IMR-90 (cell line): ENCODE measurements around the gene LARP4B. TPM values are rescaled to one million over a fixed set of nuclear protein-coding genes. Genes with fewer than 3 reads are reported as not detected.

Source experiments
- ATAC-seq: fragments of 200-7000 bp; cut with Tn5 transposase; 2 replicates; pipeline ENCODE4 v1.9.1; 2020; ENCODE audit warnings: low read depth, mild to moderate bottlenecking, moderate library complexity
- BruUV-seq: library from RNA; stranded (reverse); fragments of 400-500 nt; replicated peaks from 2 replicates; lab custom pipeline; 2021; lab: Mats Ljungman, UMichigan
- CTCF ChIA-PET: fragments of 300-600 bp; formaldehyde crosslinking; extraction: SDS; loops from one replicate; lab custom pipeline; 2021; ENCODE audit warnings: antibody characterized with exemption; lab: Yijun Ruan, JAX
- POLR2A ChIA-PET: fragments of 300-600 bp; sonication (Branson Sonifier 250); formaldehyde crosslinking; loops from one replicate; lab custom pipeline; 2022; ENCODE audit warnings: antibody characterized with exemption; ENCODE audit not compliant: unreplicated experiment; lab: Charles Lee
- DNase-seq: peaks from one replicate; pipeline ENCODE4 v3.0.0; 2013
- H2AFZ ChIP-seq: replicated peaks from 2 replicates; pipeline ENCODE3; 2013; ENCODE audit warnings: low read length, mild to moderate bottlenecking; ENCODE audit not compliant: poor library complexity
- H2AK5ac ChIP-seq: 2 replicates; pipeline ENCODE4 v1.6.1; 2013; ENCODE audit warnings: low read depth, low read length, inconsistent platforms
- H2AK9ac ChIP-seq: replicated peaks from 2 replicates; pipeline ENCODE3; 2013; ENCODE audit warnings: mild to moderate bottlenecking, low read depth, low read length, moderate library complexity; ENCODE audit not compliant: poor library complexity
- H2BK120ac ChIP-seq: 2 replicates; pipeline ENCODE4 v1.6.1; 2013; ENCODE audit warnings: low read depth, low read length, inconsistent platforms
- H2BK15ac ChIP-seq: 3 replicates; pipeline ENCODE4 v1.6.1; 2013; ENCODE audit warnings: low read depth, low read length, inconsistent platforms
- H2BK20ac ChIP-seq: 2 replicates; pipeline ENCODE4 v1.6.1; 2013; ENCODE audit warnings: low read depth, mild to moderate bottlenecking, inconsistent platforms, low read length, moderate library complexity
- H2BK5ac ChIP-seq: 2 replicates; pipeline ENCODE4 v1.6.1; 2013; ENCODE audit warnings: mild to moderate bottlenecking, low read depth, low read length, inconsistent platforms; ENCODE audit not compliant: poor library complexity, severe bottlenecking
- H3K14ac ChIP-seq: replicated peaks from 2 replicates; pipeline ENCODE4 v1.6.1; 2013; ENCODE audit warnings: low read depth, low read length, inconsistent platforms
- H3K18ac ChIP-seq: 2 replicates; pipeline ENCODE4 v1.6.1; 2013; ENCODE audit warnings: low read depth, low read length, control low read depth
- H3K23ac ChIP-seq: 2 replicates; pipeline ENCODE4 v1.6.1; 2013; ENCODE audit warnings: low read depth, low read length, inconsistent platforms
- H3K27ac ChIP-seq: 2 replicates; pipeline ENCODE4 v1.5.1; 2013; ENCODE audit warnings: mild to moderate bottlenecking, control low read depth, low read length; ENCODE audit not compliant: insufficient read depth
- H3K27me3 ChIP-seq: 2 replicates; pipeline ENCODE4 v1.6.1; 2013; ENCODE audit warnings: low read length; ENCODE audit not compliant: control insufficient read depth, insufficient read depth
- H3K36me3 ChIP-seq: 2 replicates; pipeline ENCODE4 v1.6.1; 2013; ENCODE audit warnings: low read length, mixed read lengths; ENCODE audit not compliant: control insufficient read depth, insufficient read depth
- H3K4ac ChIP-seq: 2 replicates; pipeline ENCODE4 v1.6.1; 2013; ENCODE audit warnings: low read depth, low read length, inconsistent platforms
- H3K4me1 ChIP-seq: 2 replicates; pipeline ENCODE4 v1.6.1; 2013; ENCODE audit warnings: low read length, mixed read lengths; ENCODE audit not compliant: control insufficient read depth, insufficient read depth
- H3K4me2 ChIP-seq: 2 replicates; pipeline ENCODE4 v1.6.1; 2013; ENCODE audit warnings: low read depth, mild to moderate bottlenecking, control low read depth, low read length, moderate library complexity
- H3K4me3 ChIP-seq: 2 replicates; pipeline ENCODE4 v1.5.1; 2013; ENCODE audit warnings: low read depth, mild to moderate bottlenecking, control low read depth, low read length, moderate library complexity; ENCODE audit not compliant: insufficient read depth
- H3K56ac ChIP-seq: 2 replicates; pipeline ENCODE4 v1.6.1; 2013; ENCODE audit warnings: low read length, inconsistent platforms; ENCODE audit not compliant: insufficient read depth; ENCODE audit errors: extremely low read depth
- H3K79me1 ChIP-seq, 2 experiments: 2 replicates each; pipeline ENCODE4 v1.6.1; 2013; ENCODE audit warnings: low read length in 2 of 2, inconsistent platforms in 1 of 2, low read depth in 1 of 2
- H3K9ac ChIP-seq: 2 replicates; pipeline ENCODE4 v1.6.1; 2013; ENCODE audit warnings: low read depth, low read length, control low read depth
- H3K9me1 ChIP-seq: 2 replicates; pipeline ENCODE4 v1.6.1; 2013; ENCODE audit warnings: low read length, inconsistent platforms; ENCODE audit not compliant: insufficient read depth
- H3K9me3 ChIP-seq: 2 replicates; pipeline ENCODE4 v1.6.1; 2013; ENCODE audit warnings: low read length; ENCODE audit not compliant: control insufficient read depth, insufficient read depth
- H4K20me1 ChIP-seq: 2 replicates; pipeline ENCODE4 v1.6.1; 2013; ENCODE audit warnings: low read length, inconsistent platforms; ENCODE audit not compliant: insufficient read depth
- H4K5ac ChIP-seq: 2 replicates; pipeline ENCODE4 v1.6.1; 2013; ENCODE audit warnings: mild to moderate bottlenecking, low read depth, low read length, control low read depth
- H4K8ac ChIP-seq, 2 experiments: 2 replicates each; pipeline ENCODE4 v1.6.1; 2013; ENCODE audit warnings: low read depth in 2 of 2, low read length in 2 of 2, control low read depth in 1 of 2, inconsistent platforms in 1 of 2
- H4K91ac ChIP-seq: 2 replicates; pipeline ENCODE4 v1.6.1; 2013; ENCODE audit warnings: low read depth, low read length, inconsistent platforms; ENCODE audit not compliant: insufficient read depth
- BHLHE40 ChIP-seq: fragments of 150-350 bp; IDR thresholded peaks from 2 replicates; pipeline ENCODE4 v1.6.1; 2016; ENCODE audit warnings: mild to moderate bottlenecking, low read depth, low read length
- CEBPB ChIP-seq: IDR thresholded peaks from 2 replicates; pipeline ENCODE4 v1.6.1; 2012; ENCODE audit warnings: low read depth, low read length, improper control_type of control experiment
- NFE2L2 ChIP-seq: fragments of 150-350 bp; IDR thresholded peaks from 2 replicates; pipeline ENCODE4 v1.6.1; 2016; ENCODE audit warnings: low read depth, mild to moderate bottlenecking, low read length
- RFX5 ChIP-seq: IDR thresholded peaks from 2 replicates; pipeline ENCODE4 v1.8.0; 2012; ENCODE audit warnings: low read depth, mild to moderate bottlenecking, low read length, moderate library complexity
- USF2 ChIP-seq: fragments of 150-350 bp; IDR thresholded peaks from 2 replicates; pipeline ENCODE4 v1.6.1; 2017; ENCODE audit warnings: mild to moderate bottlenecking, antibody characterized with exemption, low read length, low read depth
- WGBS, 2 experiments: methylation state at CpG; one replicate each; pipeline versions ENCODE4 v1.1.5 to v1.1.7; 2013; ENCODE audit warnings: missing lambda C conversion rate in 2 of 2; ENCODE audit not compliant: insufficient read length in 1 of 2; ENCODE audit errors: extremely low coverage in 2 of 2; 5-methylcytosine and 5-hydroxymethylcytosine counted together
- dilution Hi-C: fragments of 300-500 bp; cut with HindIII; formaldehyde crosslinking; loops from one replicate; pipeline ENCODE4 v1.14.3; 2018; ENCODE audit warnings: low sequenced_read_pairs; ENCODE audit not compliant: unreplicated experiment
- in situ Hi-C: fragments of 300-500 bp; cut with MboI; formaldehyde crosslinking; loops from 3 replicates; pipeline ENCODE4 v1.14.3; 2019; ENCODE audit warnings: low sequenced_read_pairs, inconsistent platforms, mixed read lengths
- intact Hi-C: fragments of 100-400 bp; cut with micrococcal nuclease; formaldehyde crosslinking; loops from 2 replicates; pipeline ENCODE4 v1.10.0; 2022
- polyA plus RNA-seq, 3 experiments: library from polyadenylated mRNA; depleted of rRNA; stranded (reverse); fragments of >200 nt; gene quantifications; 2 replicates each; pipeline ENCODE4 v1.2.3, GENCODE V29; 2012; ENCODE audit warnings: low replicate concordance in 1 of 3
- total RNA-seq: library from RNA; depleted of rRNA; stranded (reverse); fragments of >200 nt; gene quantifications from 2 replicates; pipeline ENCODE4 v1.2.3, GENCODE V29; 2012

The LARP4B gene
- total and polyA plus RNA-seq, 2 of the 4 experiments (the other 2 are of a cell fraction): 24.3 to 25.5 TPM

- Histone ChIP-seq H3K4ac (no peak overlapping the region), H4K8ac (no peak overlapping the region), H2BK120ac (no peak overlapping the region), H3K23ac (no peak overlapping the region), H3K4me2 (no peak overlapping the region), H2BK5ac (no peak overlapping the region), H3K14ac (no peak overlapping the region), H4K91ac (no peak overlapping the region), H4K5ac (no peak overlapping the region), H2BK15ac (no peak overlapping the region), H2AK9ac (no peak overlapping the region), H2AK5ac (no peak overlapping the region), H3K27me3 (no peaks in the 10 kb centered on the region), H2BK20ac (no peak overlapping the region), H2AFZ (no peak overlapping the region), H3K9me1 (peaks cover 14% of the 10 kb centered on the region), H3K4me1 (no peaks in the 10 kb centered on the region; the same call in 1 of the 2 replicates), H3K9ac (no peak overlapping the region), H3K27ac (no peak overlapping the region), H3K56ac (no peak overlapping the region), H3K4me3 (no peak overlapping the region), H3K18ac (no peak overlapping the region), H3K79me1 (peaks cover 14 to 72% of the 10 kb centered on the region in 2 experiments; a peak in 3 of 4 replicates), H3K36me3 (no peaks in the 10 kb centered on the region), H3K9me3 (no peaks in the 10 kb centered on the region), H4K20me1 (peaks cover 72% of the 10 kb centered on the region)
- ChIA-PET POLR2A (interaction anchor here (0.6 kb wide), 2 partner anchors 91 to 140 kb away, joined by 14 to 18 read pairs; partner anchors contain the start of gene GTPBP4), CTCF (interaction anchor here (0.6 kb wide), 1 partner anchor 504 kb away, joined by 5 read pairs; no protein-coding TSS in a partner anchor)
- no TSS peak for BruUV-seq
- TF ChIP-seq NFE2L2: no peak
- no peak for TF ChIP-seq BHLHE40
- TF ChIP-seq USF2: no peak
- no peak for TF ChIP-seq RFX5
- no peak for TF ChIP-seq CEBPB
- no peak for DNase-seq
- WGBS, 2 experiments: no CpG with 5 or more reads among the region's 2 CpGs
- in situ Hi-C loops: no loop called here
- intact Hi-C loops: no loop called here
- ATAC-seq: no peak
- dilution Hi-C loops: no loop called here
Observed at GRCh38 chr10:896982-897381, 34.5 kb downstream of the LARP4B start.
